Measurements from ENCODE around the gene IL22RA2. TPM values are rescaled to one million over a fixed set of nuclear protein-coding genes. Genes with fewer than 3 reads are reported as not detected.
A peak's percentile ranks its signal among the peaks of the same experiment; 100 is the strongest.
"Not testable (repeated sequence)": the region's sequence is repeated elsewhere in the genome, so short reads cannot be mapped to it uniquely, and the experiment has no call there.

The IL22RA2 gene
- not detected for total RNA-seq

- no peak for ATAC-seq
- no peak for DNase-seq (ENCODE audit: low spot score)
Measured at GRCh38 chr6:137173501-137173900, at the start of gene IL22RA2. IL22RA2 (minus strand) TSS chr6:137173644; CDS start chr6:137161749, 11,895 bp downstream.

GRCh38 chr6:137222381-137222780 is 48.9 kb upstream of the IL22RA2 start:
- ATAC-seq (no peak), DNase-seq (ENCODE audit: low spot score) (no peak)

- ATAC-seq = no peak
- DNase-seq (ENCODE audit: low spot score) = no peak
Measured at GRCh38 chr6:137219664-137220252, 46.3 kb upstream of the IL22RA2 start.

GRCh38 chr6:137218917-137219663 is 45.6 kb upstream of the IL22RA2 start, which contains the start of gene IFNGR1:
IFNGR1 (minus strand) TSS chr6:137219385; CDS start chr6:137219327, 58 bp downstream.
- peak; percentile 99 for DNase-seq (ENCODE audit: low spot score)
- peak; percentile 91 for ATAC-seq

- peak; percentile 70 for ATAC-seq
- DNase-seq (ENCODE audit: low spot score) = peak; percentile 62
Measured at GRCh38 chr6:137218473-137218916, 45.1 kb upstream of the IL22RA2 start.

GRCh38 chr6:137217801-137218472 is 44.5 kb upstream of the IL22RA2 start:
- DNase-seq (ENCODE audit: low spot score) = peak; percentile 68
- peak; percentile 57 for ATAC-seq

GRCh38 chr6:137216875-137217553 is 43.6 kb upstream of the IL22RA2 start:
- ATAC-seq (no peak), DNase-seq (ENCODE audit: low spot score) (no peak)

- ATAC-seq (no peak), DNase-seq (ENCODE audit: low spot score) (no peak)
Measured at GRCh38 chr6:137216106-137216505, 42.7 kb upstream of the IL22RA2 start.

- DNase-seq (ENCODE audit: low spot score) = not testable (repeated sequence)
Measured at GRCh38 chr6:137215630-137216029, 42.2 kb upstream of the IL22RA2 start.

GRCh38 chr6:137214931-137215330 is 41.5 kb upstream of the IL22RA2 start:
- ATAC-seq = no peak
- no peak for DNase-seq (ENCODE audit: low spot score)

More at GRCh38 chr6:137215630-137216029, 42.2 kb upstream of the IL22RA2 start:
- not testable (repeated sequence) for ATAC-seq

- ATAC-seq = no peak
- no peak for DNase-seq (ENCODE audit: low spot score)
Measured at GRCh38 chr6:137213813-137214212, 40.4 kb upstream of the IL22RA2 start.

- no peak for ATAC-seq
Measured at GRCh38 chr6:137213331-137213740, 39.9 kb upstream of the IL22RA2 start.

GRCh38 chr6:137211910-137212309 is 38.5 kb upstream of the IL22RA2 start:
- DNase-seq (ENCODE audit: low spot score) (no peak), ATAC-seq (no peak)

More at GRCh38 chr6:137213331-137213740, 39.9 kb upstream of the IL22RA2 start:
- DNase-seq (ENCODE audit: low spot score) = no peak

GRCh38 chr6:137210903-137211302 is 37.5 kb upstream of the IL22RA2 start:
- DNase-seq (ENCODE audit: low spot score) = no peak
- peak; percentile 88 for ATAC-seq

- ATAC-seq (no peak), DNase-seq (ENCODE audit: low spot score) (no peak)
Measured at GRCh38 chr6:137208279-137208678, 34.8 kb upstream of the IL22RA2 start.

- not testable (repeated sequence) for DNase-seq (ENCODE audit: low spot score); ATAC-seq
Measured at GRCh38 chr6:137207457-137207856, 34.0 kb upstream of the IL22RA2 start.

GRCh38 chr6:137206577-137206976 is 33.1 kb upstream of the IL22RA2 start:
- no peak for DNase-seq (ENCODE audit: low spot score)
- ATAC-seq = no peak

- DNase-seq (ENCODE audit: low spot score) = no peak
- no peak for ATAC-seq
Measured at GRCh38 chr6:137203256-137203655, 29.8 kb upstream of the IL22RA2 start.

- ATAC-seq (no peak), DNase-seq (ENCODE audit: low spot score) (no peak)
Measured at GRCh38 chr6:137202078-137202477, 28.6 kb upstream of the IL22RA2 start.

GRCh38 chr6:137201006-137201405 is 27.6 kb upstream of the IL22RA2 start:
- no peak for DNase-seq (ENCODE audit: low spot score)
- no peak for ATAC-seq

GRCh38 chr6:137200288-137200687 is 26.8 kb upstream of the IL22RA2 start:
- DNase-seq (ENCODE audit: low spot score) (no peak), ATAC-seq (no peak)

Data from left lobe of liver (tissue), 2 donors.